AG20443 (cell line): ENCODE data around the gene ASB13.
A peak's percentile ranks its signal among the peaks of the same experiment; 100 is the strongest.
"Not testable (repeated sequence)": the region's sequence is repeated elsewhere in the genome, so short reads cannot be mapped to it uniquely, and the experiment has no call there.

Experiments
- DNase-seq: peaks from one replicate; pipeline ENCODE4 v3.0.0; 2012; ENCODE audit warnings: low spot score, mixed read lengths

ASB13 gene

GRCh38 chr10:5623081-5623748, 43.2 kb downstream of the ASB13 start:
- peak; percentile 93 for DNase-seq

- no peak for DNase-seq
Measured at GRCh38 chr10:5622186-5622960, 44.0 kb downstream of the ASB13 start.

GRCh38 chr10:5621371-5621770, 45.0 kb downstream of the ASB13 start:
- DNase-seq, result not testable (repeated sequence)

- DNase-seq, result no peak
Measured at GRCh38 chr10:5620966-5621365, 45.4 kb downstream of the ASB13 start.

GRCh38 chr10:5620223-5620721, 46.1 kb downstream of the ASB13 start:
- DNase-seq, result no peak

- no peak for DNase-seq
Measured at GRCh38 chr10:5619362-5620211, 46.8 kb downstream of the ASB13 start.

- peak; percentile 56 for DNase-seq
Measured at GRCh38 chr10:5618829-5619228, 47.6 kb downstream of the ASB13 start.

- no peak for DNase-seq
Measured at GRCh38 chr10:5618042-5618441, 48.4 kb downstream of the ASB13 start.

- DNase-seq, result no peak
Measured at GRCh38 chr10:5617521-5617920, 48.9 kb downstream of the ASB13 start.

GRCh38 chr10:5616836-5617235, 49.6 kb downstream of the ASB13 start:
- no peak for DNase-seq

GRCh38 chr10:5616046-5616445, 50.3 kb downstream of the ASB13 start:
- no peak for DNase-seq

GRCh38 chr10:5615316-5615715, 51.1 kb downstream of the ASB13 start:
- DNase-seq, result no peak

- peak; percentile 63 for DNase-seq
Measured at GRCh38 chr10:5614155-5614721, 52.2 kb downstream of the ASB13 start.

GRCh38 chr10:5613481-5614154, 52.8 kb downstream of the ASB13 start:
- no peak for DNase-seq

GRCh38 chr10:5611899-5612680, 54.3 kb downstream of the ASB13 start:
- no peak for DNase-seq

GRCh38 chr10:5609952-5610616, 56.3 kb downstream of the ASB13 start:
- no peak for DNase-seq

- no peak for DNase-seq
Measured at GRCh38 chr10:5608608-5609220, 57.7 kb downstream of the ASB13 start.

- DNase-seq, result no peak
Measured at GRCh38 chr10:5607594-5607993, 58.8 kb downstream of the ASB13 start.

- DNase-seq, result no peak
Measured at GRCh38 chr10:5606864-5607263, 59.5 kb downstream of the ASB13 start.

GRCh38 chr10:5606321-5606720, 60.1 kb downstream of the ASB13 start:
- no peak for DNase-seq
